Testis (tissue), 3 donors: ENCODE data around the gene PILRB. TPM values are rescaled to one million over a fixed set of nuclear protein-coding genes. Genes with fewer than 3 reads are reported as not detected.

Source experiments
- DNase-seq: peaks from one replicate; pipeline ENCODE4 v3.0.0-alpha.2; 2019
- H3K27ac ChIP-seq, 2 donors: fragments of 200-600 bp; sonication (generic); one replicate each; pipeline ENCODE4 v1.5.1; 2019
- H3K27me3 ChIP-seq: fragments of 200-600 bp; sonication (generic); one replicate; pipeline ENCODE4 v1.5.1; 2019
- H3K36me3 ChIP-seq: fragments of 200-600 bp; sonication (generic); one replicate; pipeline ENCODE4 v1.5.1; 2017; ENCODE audit warnings: low read depth; ENCODE audit errors: missing control alignments
- H3K4me1 ChIP-seq: fragments of 200-600 bp; sonication (generic); one replicate; pipeline ENCODE4 v1.5.1; 2019
- H3K4me3 ChIP-seq, 2 donors: fragments of 200-600 bp; sonication (generic); one replicate each; pipeline ENCODE4 v1.5.1; 2017 to 2019
- H3K9me3 ChIP-seq: fragments of 200-600 bp; sonication (generic); one replicate; pipeline ENCODE4 v1.5.1; 2017
- CTCF ChIP-seq, 3 experiments: fragments of 450-650 bp in 2 of 3; fragments of 200-600 bp in 1 of 3; sonication (generic) in 1 of 3; IDR thresholded peaks; one replicate each; pipeline ENCODE4 v1.5.1; 2016 to 2019; ENCODE audit warnings: antibody characterized with exemption in 3 of 3, mild to moderate bottlenecking in 2 of 3, moderate library complexity in 1 of 3
- POLR2A ChIP-seq: fragments of 450-650 bp; IDR thresholded peaks from one replicate; pipeline ENCODE4 v1.6.1; 2017; ENCODE audit warnings: antibody characterized with exemption, mild to moderate bottlenecking, moderate library complexity
- WGBS, 2 donors: methylation state at CpG; one replicate each; pipeline ENCODE4 v1.1.5; 2018; 5-methylcytosine and 5-hydroxymethylcytosine counted together
- intact Hi-C: fragments of 100-400 bp; cut with DNase I; formaldehyde crosslinking; loops from one replicate; pipeline ENCODE4 v1.15.1; 2023; ENCODE audit warnings: low total_unique reads
- polyA plus RNA-seq: library from polyadenylated mRNA; stranded (reverse); fragments of 350-450 nt; fragmentation: Illumina TruSeq; extraction: RNeasy Lipid Tissue Mini Kit (QIAGEN cat#74804); gene quantifications from one replicate; pipeline ENCODE4 v1.2.3, GENCODE V29; 2014; ENCODE audit warnings: low read depth, low replicate concordance; ENCODE audit not compliant: insufficient read depth
- total RNA-seq, 2 donors: library from RNA; depleted of rRNA; stranded (reverse); fragments of >200 nt; gene quantifications; one replicate each; pipeline ENCODE4 v1.2.3, GENCODE V29; 2016

Gene PILRB
- total and polyA plus RNA-seq, 3 donors from 2014 or later = 126 to 258 (median 155) TPM

GRCh38 chr7:100370303-100370702 is 12.4 kb downstream of the PILRB start:
- Histone ChIP-seq H3K9me3 (no peaks in the 10 kb centered on the region), H3K4me3 (no peak overlapping the region), H3K27ac (peak overlapping the region in 1 of 2 donors; percentile 36), H3K4me1 (peaks cover 21% of the 10 kb centered on the region), H3K36me3 (no peaks in the 10 kb centered on the region), H3K27me3 (no peaks in the 10 kb centered on the region)
- intact Hi-C loops = no loop called here
- 42 to 64% methylated on average over 4 of the region's 4 CpGs for WGBS, 2 donors
- no peak for TF ChIP-seq POLR2A
- TF ChIP-seq CTCF (IDR thresholded peaks at IDR 0.05) = no peak
- DNase-seq = no peak

DNA sequence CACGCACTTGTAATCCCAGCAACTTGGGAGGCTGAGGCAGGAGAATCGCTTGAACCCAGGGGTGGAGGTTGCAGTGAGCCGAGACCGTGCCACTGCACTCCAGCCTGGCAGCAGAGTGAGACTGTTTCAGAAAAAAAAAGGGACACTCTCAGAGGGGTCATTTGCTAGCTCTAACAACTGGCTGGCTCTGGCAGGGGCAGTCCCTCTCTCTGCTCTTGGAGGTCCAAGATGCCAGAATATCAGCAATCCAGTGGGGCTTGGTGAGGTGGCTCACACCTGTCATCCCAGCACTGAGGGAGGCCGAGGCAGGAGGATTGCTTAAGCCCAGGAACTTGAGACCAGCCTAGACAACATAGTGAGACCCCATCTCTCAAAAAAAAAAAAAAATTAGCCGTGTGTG is 12.8 kb downstream of the PILRB start:
- Histone ChIP-seq H3K4me3 (no peak overlapping the region), H3K9me3 (no peaks in the 10 kb centered on the region), H3K27ac (peak overlapping the region in 1 of 2 donors; percentile 36), H3K4me1 (peaks cover 21% of the 10 kb centered on the region), H3K36me3 (no peaks in the 10 kb centered on the region), H3K27me3 (no peaks in the 10 kb centered on the region)
- intact Hi-C loops = no loop called here
- TF ChIP-seq CTCF (IDR thresholded peaks at IDR 0.05) (no peak), POLR2A (no peak)
- WGBS, 2 donors = 84 to 86% methylated on average over 6 of the region's 6 CpGs
- no peak for DNase-seq

- no peak for DNase-seq
- Histone ChIP-seq H3K27ac (peak overlapping the region; percentile 34 to 78), H3K4me1 (peaks cover 21% of the 10 kb centered on the region), H3K4me3 (no peak overlapping the region), H3K9me3 (no peaks in the 10 kb centered on the region), H3K27me3 (no peaks in the 10 kb centered on the region), H3K36me3 (no peaks in the 10 kb centered on the region)
- intact Hi-C loops = no loop called here
- TF ChIP-seq CTCF (IDR thresholded peaks at IDR 0.05) = no peak
- WGBS, 2 donors = 82 to 85% methylated on average over 7 of the region's 7 CpGs
Observed at GRCh38 chr7:100371561-100372171, 13.7 kb downstream of the PILRB start.

DNA sequence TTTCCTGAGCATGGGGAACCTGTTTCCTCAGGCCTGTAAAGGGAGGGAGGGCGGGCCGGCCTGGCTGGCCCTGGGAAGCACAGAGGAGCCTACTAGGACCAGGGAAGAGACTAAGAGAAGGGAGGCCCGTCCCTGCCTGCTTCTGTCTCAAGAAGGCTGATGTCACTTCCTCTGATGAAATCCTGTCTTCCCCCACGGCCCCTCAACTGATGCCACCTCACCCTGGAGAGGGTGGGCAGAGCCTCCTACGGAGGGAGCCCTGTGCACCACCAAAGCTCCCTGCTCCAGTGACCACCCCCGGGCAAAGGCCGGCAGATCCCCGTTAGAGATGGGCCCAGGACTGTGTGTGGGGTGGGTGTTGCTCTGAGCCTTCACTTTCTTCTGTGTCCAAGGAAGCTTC is 14.3 kb downstream of the PILRB start:
- peaks cover 21% of the 10 kb centered on the region for H3K4me1 ChIP-seq
- intact Hi-C loops = no loop called here
- no peaks in the 10 kb centered on the region for H3K36me3 ChIP-seq
- no peaks in the 10 kb centered on the region for H3K27me3 ChIP-seq
- H3K27ac ChIP-seq = peak overlapping the region; percentile 34 to 78
- DNase-seq = no peak
- no peaks in the 10 kb centered on the region for H3K9me3 ChIP-seq
- TF ChIP-seq POLR2A (no peak), CTCF (IDR thresholded peaks at IDR 0.05) (no peak)
- WGBS, 2 donors = 77 to 100% methylated on average over 2 to 8 of the region's 8 CpGs
- H3K4me3 ChIP-seq = no peak overlapping the region

DNA sequence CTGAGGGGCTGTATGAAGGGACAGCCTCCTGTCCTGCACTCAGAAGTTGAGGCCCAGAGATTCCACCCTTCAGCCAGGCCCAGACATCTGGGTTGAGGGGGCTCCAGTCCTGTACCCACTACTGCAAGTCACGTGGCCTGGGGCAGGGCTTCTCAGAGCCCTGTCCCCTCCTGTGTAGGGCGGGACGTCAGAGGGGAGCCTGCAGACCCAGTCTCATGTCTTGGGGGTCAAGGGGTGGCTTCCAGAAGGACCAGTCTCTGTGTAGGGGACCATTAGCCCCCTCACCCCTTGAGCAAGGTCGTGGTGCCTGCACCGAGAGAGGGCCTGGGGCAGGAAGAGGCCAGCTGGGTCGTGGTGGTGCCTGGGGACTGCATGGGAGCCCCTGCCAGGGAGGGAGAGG is 14.8 kb downstream of the PILRB start:
- H3K4me1 ChIP-seq = peaks cover 21% of the 10 kb centered on the region
- DNase-seq = no peak
- no peak overlapping the region for H3K4me3 ChIP-seq
- no peaks in the 10 kb centered on the region for H3K36me3 ChIP-seq
- intact Hi-C loops = no loop called here
- no peak for TF ChIP-seq CTCF (IDR thresholded peaks at IDR 0.05)
- TF ChIP-seq POLR2A = no peak
- H3K9me3 ChIP-seq = no peaks in the 10 kb centered on the region
- no peaks in the 10 kb centered on the region for H3K27me3 ChIP-seq
- peak overlapping the region; percentile 78 to 79 for H3K27ac ChIP-seq
- WGBS, 2 donors = 75% methylated on average over 6 of the region's 6 CpGs; no CpG with 5 or more reads in 1 of the 2 donors
